Caco-2 (cell line): ENCODE data around the gene EMCN. TPM values are rescaled to one million over a fixed set of nuclear protein-coding genes. Genes with fewer than 3 reads are reported as not detected.
A peak's percentile ranks its signal among the peaks of the same experiment; 100 is the strongest.

Source experiments
- BruUV-seq: library from RNA; stranded (reverse); fragments of 400-500 nt; replicated peaks from 2 replicates; lab custom pipeline; 2021; lab: Mats Ljungman, UMichigan
- CTCF ChIA-PET: fragments of 300-600 bp; sonication (Branson Sonifier 250); formaldehyde crosslinking; loops from one replicate; lab custom pipeline; 2022; ENCODE audit warnings: antibody characterized with exemption; lab: Charles Lee
- POLR2A ChIA-PET: fragments of 300-600 bp; sonication (Branson Sonifier 250); formaldehyde crosslinking; loops from one replicate; lab custom pipeline; 2022; ENCODE audit warnings: antibody characterized with exemption; lab: Charles Lee
- DNase-seq, 2 experiments: peaks; one replicate each; pipeline versions ENCODE4 v3.0.0 to v3.0.0-alpha.2; 2020 to 2022
- H3K27me3 ChIP-seq: replicated peaks from 2 replicates; pipeline ENCODE4 v1.6.0; 2011; ENCODE audit warnings: low read length; ENCODE audit not compliant: control insufficient read depth, insufficient read depth
- H3K36me3 ChIP-seq: 2 replicates; pipeline ENCODE4 v1.5.1; 2011; ENCODE audit warnings: low read length; ENCODE audit not compliant: control insufficient read depth, insufficient read depth
- H3K4me1 ChIP-seq: fragments of 250-450 bp; sonication (Bioruptor Pico); 2 replicates; pipeline ENCODE4 v1.5.1; 2020; ENCODE audit warnings: mild to moderate bottlenecking
- H3K4me3 ChIP-seq: 2 replicates; pipeline ENCODE4 v1.5.1; 2011; ENCODE audit warnings: low read depth, mild to moderate bottlenecking, control low read depth, low read length
- H3K9me3 ChIP-seq: fragments of 250-450 bp; sonication (Bioruptor Pico); 2 replicates; pipeline ENCODE4 v1.5.1; 2020; ENCODE audit warnings: mild to moderate bottlenecking, moderate library complexity
- H3K27ac Mint-ChIP-seq: one replicate; pipeline ENCODE4 v1.8.0; 2022; ENCODE audit warnings: mixed read lengths; ENCODE audit not compliant: unreplicated experiment
- H3K27me3 Mint-ChIP-seq: one replicate; pipeline ENCODE4 v1.8.0; 2022; ENCODE audit warnings: mixed read lengths; ENCODE audit not compliant: insufficient read depth, unreplicated experiment
- H3K36me3 Mint-ChIP-seq: one replicate; pipeline ENCODE4 v1.8.0; 2022; ENCODE audit warnings: mild to moderate bottlenecking, mixed read lengths; ENCODE audit not compliant: insufficient read depth, unreplicated experiment
- H3K4me1 Mint-ChIP-seq: one replicate; pipeline ENCODE4 v1.8.0; 2022; ENCODE audit warnings: low read depth, mixed read lengths; ENCODE audit not compliant: unreplicated experiment
- H3K4me3 Mint-ChIP-seq: one replicate; pipeline ENCODE4 v1.8.0; 2022; ENCODE audit warnings: mild to moderate bottlenecking, moderate library complexity, mixed read lengths; ENCODE audit not compliant: unreplicated experiment
- H3K9me3 Mint-ChIP-seq: one replicate; pipeline ENCODE4 v1.8.0; 2022; ENCODE audit warnings: mixed read lengths; ENCODE audit not compliant: unreplicated experiment
- intact Hi-C: fragments of 100-400 bp; cut with micrococcal nuclease; formaldehyde crosslinking; loops from one replicate; pipeline ENCODE4 v1.10.0; 2022; ENCODE audit not compliant: unreplicated experiment
- total RNA-seq: library from RNA; stranded (reverse); gene quantifications from 2 replicates; pipeline ENCODE4 v1.2.3, GENCODE V29; 2022
- TF ChIP-seq, protein P1 (sequence below), 2 experiments: fragments of 200-600 bp in 1 of 2; IDR thresholded peaks; 1 replicate in 1 of 2; 2 replicates in 1 of 2; pipeline versions ENCODE4 v1.5.1 to v1.8.0; 2011 to 2022; ENCODE audit warnings: antibody characterized with exemption in 1 of 2, control low read depth in 1 of 2, inconsistent platforms in 1 of 2, low read depth in 1 of 2, low read length in 1 of 2, mild to moderate bottlenecking in 1 of 2, moderate library complexity in 1 of 2; ENCODE audit not compliant: insufficient read depth in 1 of 2, severe bottlenecking in 1 of 2, unreplicated experiment in 1 of 2

The EMCN gene
- total RNA-seq, 1 experiment from 2014 or later, result not detected

DNA sequence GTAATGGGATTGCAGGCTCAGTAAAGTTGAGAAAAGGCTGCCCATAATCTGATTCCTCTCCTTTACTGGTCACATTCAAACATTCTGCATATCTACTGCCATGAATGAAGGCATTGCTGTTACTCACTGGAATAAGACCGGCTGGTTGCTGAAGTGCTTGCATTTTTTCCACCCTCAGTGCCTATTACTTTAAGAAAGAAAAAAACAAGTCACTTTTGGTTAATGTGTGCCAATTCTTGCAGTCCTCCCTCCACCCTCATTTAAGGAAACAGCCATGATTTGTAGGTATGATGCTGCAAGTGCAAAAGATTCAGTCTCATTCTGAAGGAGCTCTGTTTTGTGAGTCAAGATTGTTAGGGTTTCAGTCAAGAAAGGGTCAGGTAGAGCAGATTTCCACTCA is 94.9 kb downstream of the EMCN start:
- H3K27me3 ChIP-seq, result no peaks in the 10 kb centered on the region
- Mint-ChIP-seq H3K36me3 (no peaks in the 10 kb centered on the region), H3K27ac (no peak overlapping the region), H3K4me1 (peaks cover 1% of the 10 kb centered on the region), H3K27me3 (peaks cover 5% of the 10 kb centered on the region), H3K4me3 (no peak overlapping the region), H3K9me3 (peaks cover 5% of the 10 kb centered on the region)
- TF ChIP-seq, protein P1, sequence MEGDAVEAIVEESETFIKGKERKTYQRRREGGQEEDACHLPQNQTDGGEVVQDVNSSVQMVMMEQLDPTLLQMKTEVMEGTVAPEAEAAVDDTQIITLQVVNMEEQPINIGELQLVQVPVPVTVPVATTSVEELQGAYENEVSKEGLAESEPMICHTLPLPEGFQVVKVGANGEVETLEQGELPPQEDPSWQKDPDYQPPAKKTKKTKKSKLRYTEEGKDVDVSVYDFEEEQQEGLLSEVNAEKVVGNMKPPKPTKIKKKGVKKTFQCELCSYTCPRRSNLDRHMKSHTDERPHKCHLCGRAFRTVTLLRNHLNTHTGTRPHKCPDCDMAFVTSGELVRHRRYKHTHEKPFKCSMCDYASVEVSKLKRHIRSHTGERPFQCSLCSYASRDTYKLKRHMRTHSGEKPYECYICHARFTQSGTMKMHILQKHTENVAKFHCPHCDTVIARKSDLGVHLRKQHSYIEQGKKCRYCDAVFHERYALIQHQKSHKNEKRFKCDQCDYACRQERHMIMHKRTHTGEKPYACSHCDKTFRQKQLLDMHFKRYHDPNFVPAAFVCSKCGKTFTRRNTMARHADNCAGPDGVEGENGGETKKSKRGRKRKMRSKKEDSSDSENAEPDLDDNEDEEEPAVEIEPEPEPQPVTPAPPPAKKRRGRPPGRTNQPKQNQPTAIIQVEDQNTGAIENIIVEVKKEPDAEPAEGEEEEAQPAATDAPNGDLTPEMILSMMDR (IDR thresholded peaks at IDR 0.05; ENCODE audit: insufficient read depth in 1 of 2, low read depth in 1 of 2, low read length in 1 of 2, severe bottlenecking in 1 of 2, unreplicated experiment in 1 of 2), result no peak
- intact Hi-C loops, result no loop called here
- no peaks in the 10 kb centered on the region for H3K4me1 ChIP-seq
- BruUV-seq, result no TSS peak
- no peaks in the 10 kb centered on the region for H3K9me3 ChIP-seq
- CTCF ChIA-PET, result no interaction called here
- no peak overlapping the region for H3K4me3 ChIP-seq
- POLR2A ChIA-PET, result no interaction called here
- H3K36me3 ChIP-seq, result no peaks in the 10 kb centered on the region
- DNase-seq, result no peak

DNA sequence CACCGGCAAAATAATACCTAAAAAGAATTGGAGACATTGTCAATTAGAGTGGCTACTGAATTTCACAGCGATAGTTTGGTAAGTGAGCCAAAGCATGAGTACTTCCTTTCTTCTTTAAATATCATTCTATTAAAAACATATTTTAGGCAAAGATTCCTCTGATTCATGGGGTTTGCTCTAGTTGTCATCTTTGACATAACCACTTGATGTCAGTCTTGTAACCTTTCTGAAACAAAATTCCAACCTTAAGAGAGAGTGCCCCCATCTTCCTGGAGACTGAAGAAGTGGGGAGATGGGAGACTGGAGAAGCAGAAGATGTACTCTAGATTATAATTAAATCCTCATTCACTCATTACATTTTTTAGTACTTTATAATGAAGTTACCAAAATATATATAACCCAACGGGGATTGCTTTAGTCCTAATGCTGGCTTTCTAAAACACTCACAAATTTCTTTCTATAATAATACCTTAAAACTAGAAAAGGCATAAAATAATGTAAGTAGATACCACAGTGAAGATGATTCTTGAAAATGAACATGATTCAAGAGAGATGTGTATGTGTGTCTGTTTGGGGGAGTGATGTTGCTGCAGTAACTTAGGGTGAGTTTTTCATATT is 96.4 kb downstream of the EMCN start:
- no peaks in the 10 kb centered on the region for H3K36me3 Mint-ChIP-seq
- peaks cover 2% of the 10 kb centered on the region for H3K27me3 Mint-ChIP-seq
- H3K9me3 ChIP-seq, result no peaks in the 10 kb centered on the region
- ChIA-PET POLR2A (no interaction called here), CTCF (no interaction called here)
- H3K27me3 ChIP-seq, result no peaks in the 10 kb centered on the region
- BruUV-seq, result no TSS peak
- no peaks in the 10 kb centered on the region for H3K4me1 ChIP-seq
- intact Hi-C loops, result loop anchor here (1.0 to 2.0 kb wide), 3 partner anchors 321 to 1309 kb away; no protein-coding TSS in a partner anchor
- no peak overlapping the region for H3K4me3 ChIP-seq
- no peaks in the 10 kb centered on the region for H3K4me1 Mint-ChIP-seq
- no peak overlapping the region for H3K4me3 Mint-ChIP-seq
- H3K36me3 ChIP-seq, result no peaks in the 10 kb centered on the region
- DNase-seq, result no peak
- TF ChIP-seq, protein P1 (IDR thresholded peaks at IDR 0.05; ENCODE audit: insufficient read depth in 1 of 2, low read depth in 1 of 2, low read length in 1 of 2, severe bottlenecking in 1 of 2, unreplicated experiment in 1 of 2), result peak; percentile 29 to 49
- no peaks in the 10 kb centered on the region for H3K9me3 Mint-ChIP-seq
- no peak overlapping the region for H3K27ac Mint-ChIP-seq

DNA sequence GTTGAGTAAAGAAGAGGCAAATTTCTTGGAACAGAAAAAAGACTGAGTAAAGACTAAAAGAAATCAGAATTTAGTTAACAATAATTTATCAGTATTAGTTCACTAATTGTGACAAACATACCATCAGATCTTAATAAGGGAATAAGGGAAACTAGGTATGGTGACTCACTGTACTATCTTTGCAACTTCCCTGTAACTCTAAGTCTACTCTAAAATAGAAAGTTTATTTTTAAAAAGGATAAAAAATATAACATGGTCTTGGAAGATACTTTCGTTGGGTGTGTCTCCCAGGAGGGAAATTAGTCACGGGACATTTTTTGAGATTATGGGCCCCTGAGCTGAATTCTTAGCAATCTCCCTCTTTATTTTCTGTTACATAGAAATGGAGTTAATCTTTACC is 97.3 kb downstream of the EMCN start:
- intact Hi-C loops, result loop anchor here (2.0 kb wide), 1 partner anchor 1310 kb away; no protein-coding TSS in a partner anchor
- no peak overlapping the region for H3K4me3 ChIP-seq
- no peak for DNase-seq
- no peaks in the 10 kb centered on the region for H3K36me3 Mint-ChIP-seq
- CTCF ChIA-PET, result no interaction called here
- no TSS peak for BruUV-seq
- POLR2A ChIA-PET, result no interaction called here
- H3K9me3 Mint-ChIP-seq, result no peaks in the 10 kb centered on the region
- TF ChIP-seq, protein P1 (IDR thresholded peaks at IDR 0.05; ENCODE audit: insufficient read depth in 1 of 2, low read depth in 1 of 2, low read length in 1 of 2, severe bottlenecking in 1 of 2, unreplicated experiment in 1 of 2), result no peak
- no peaks in the 10 kb centered on the region for H3K9me3 ChIP-seq
- H3K27me3 ChIP-seq, result no peaks in the 10 kb centered on the region
- H3K27ac Mint-ChIP-seq, result no peak overlapping the region
- no peaks in the 10 kb centered on the region for H3K4me1 ChIP-seq
- H3K4me1 Mint-ChIP-seq, result no peaks in the 10 kb centered on the region
- no peaks in the 10 kb centered on the region for H3K36me3 ChIP-seq
- H3K4me3 Mint-ChIP-seq, result no peak overlapping the region
- H3K27me3 Mint-ChIP-seq, result peaks cover 2% of the 10 kb centered on the region
